Stimulated activated CD8-positive, alpha-beta memory T cell treated with anti-CD3 and anti-CD28 coated beads, Interleukin-4, amount 100 ng/mL, for 1 hour (primary cell): ENCODE data around the gene NGEF.

Source experiments
- DNase-seq, 2 donors: peaks; one replicate each; pipeline ENCODE4 v3.0.0-alpha.2; 2020; ENCODE audit warnings: low read depth in 2 of 2, low spot score in 1 of 2

NGEF gene

DNA sequence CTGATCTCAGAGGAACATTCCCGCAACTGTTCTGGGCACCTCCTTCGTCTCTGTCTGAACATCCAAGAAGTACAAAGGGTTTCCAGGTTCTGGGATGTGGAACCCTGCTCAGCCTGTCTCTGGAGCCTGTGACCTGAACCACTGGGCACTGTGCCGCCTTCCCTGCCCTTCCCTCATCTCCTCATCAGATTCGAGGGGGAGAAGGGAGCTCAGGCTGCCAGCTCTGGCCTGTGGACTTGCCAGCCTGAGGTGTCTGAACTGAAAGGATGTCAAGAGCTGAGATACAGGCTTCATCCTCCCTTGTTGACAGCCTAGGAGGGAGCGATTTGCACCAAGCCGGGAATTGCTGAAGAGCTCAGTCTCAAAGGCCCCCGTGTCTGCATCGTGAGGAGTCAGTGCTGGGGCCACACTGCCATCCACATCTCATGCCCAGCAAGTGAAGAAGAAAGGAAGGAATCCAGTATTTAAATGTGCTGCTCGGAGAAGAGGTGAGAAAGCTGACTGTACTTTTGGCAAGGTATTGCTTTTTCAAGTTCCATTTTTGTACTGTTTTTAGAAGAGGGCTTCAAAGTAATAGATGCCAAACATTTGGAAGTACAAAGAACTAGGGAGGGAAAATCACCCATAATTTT is 32.0 kb upstream of the NGEF start:
- no peak for DNase-seq

DNA sequence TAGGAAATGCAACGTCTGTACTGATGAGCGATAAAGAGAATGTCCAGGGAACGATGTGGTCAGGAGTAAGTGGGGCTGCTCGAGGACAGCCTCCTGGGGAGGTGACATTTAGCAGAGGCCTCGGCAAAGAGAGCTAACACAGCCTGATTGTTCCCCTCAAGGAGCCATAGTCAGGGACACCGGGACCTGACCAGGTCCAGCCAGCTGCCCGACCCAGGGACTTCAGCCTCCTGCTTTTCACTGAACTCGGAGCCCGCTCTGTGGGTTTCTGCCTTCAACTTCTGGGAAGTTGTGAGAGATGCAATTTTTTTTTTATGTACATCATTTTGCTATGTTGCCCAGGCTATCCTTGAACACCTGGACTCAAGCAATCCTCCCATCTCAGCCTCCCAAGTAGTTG is 29.5 kb upstream of the NGEF start:
- DNase-seq: no peak

DNA sequence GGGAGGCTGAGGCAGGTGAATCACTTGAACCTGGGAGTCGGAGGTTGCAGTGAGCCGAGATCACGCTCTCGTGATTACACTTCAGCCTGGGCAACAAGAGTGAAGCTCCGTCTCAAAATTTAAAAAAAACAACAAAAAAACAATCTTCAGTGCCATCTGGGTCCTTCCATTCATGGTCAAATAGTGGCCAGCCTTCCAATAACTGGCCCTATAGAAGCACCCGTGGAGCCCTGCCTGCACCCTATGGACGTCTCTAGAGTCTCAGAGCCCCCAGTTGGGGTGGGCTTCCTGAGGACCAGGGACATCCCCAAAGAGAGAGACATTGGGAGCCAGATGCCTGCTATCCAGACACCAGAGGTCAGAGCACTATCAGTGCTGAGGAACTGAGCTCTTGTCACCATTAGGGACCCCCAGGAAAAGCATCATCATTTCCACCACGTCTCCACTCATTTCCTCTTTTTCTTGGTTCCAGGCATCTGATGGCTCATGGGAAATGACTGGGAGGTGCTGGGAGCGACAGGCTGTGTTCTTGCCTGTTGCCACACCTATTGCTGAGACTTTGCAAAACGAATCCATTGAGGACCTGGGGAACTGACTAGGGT is 28.8 kb upstream of the NGEF start:
- no peak for DNase-seq

DNA sequence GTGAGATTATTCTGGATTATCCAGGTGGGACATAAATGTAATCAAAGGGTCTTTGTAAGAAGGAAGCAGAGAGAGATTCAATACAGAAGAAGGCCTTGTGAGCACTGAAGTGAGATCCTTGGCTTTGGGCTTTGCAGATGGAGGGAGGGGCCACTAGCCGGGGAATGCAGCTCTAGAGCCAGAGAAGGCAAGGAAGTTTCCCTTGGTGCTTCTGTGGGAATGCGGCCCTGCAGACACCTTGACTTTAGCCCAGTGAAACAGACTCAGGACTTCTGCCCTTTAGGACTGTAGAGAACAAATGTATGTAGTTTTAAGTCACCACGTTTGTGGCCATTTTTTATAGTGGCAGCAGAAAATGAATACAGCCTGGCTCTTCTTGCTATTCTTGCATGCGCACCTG is 27.5 kb upstream of the NGEF start:
- DNase-seq: no peak

DNA sequence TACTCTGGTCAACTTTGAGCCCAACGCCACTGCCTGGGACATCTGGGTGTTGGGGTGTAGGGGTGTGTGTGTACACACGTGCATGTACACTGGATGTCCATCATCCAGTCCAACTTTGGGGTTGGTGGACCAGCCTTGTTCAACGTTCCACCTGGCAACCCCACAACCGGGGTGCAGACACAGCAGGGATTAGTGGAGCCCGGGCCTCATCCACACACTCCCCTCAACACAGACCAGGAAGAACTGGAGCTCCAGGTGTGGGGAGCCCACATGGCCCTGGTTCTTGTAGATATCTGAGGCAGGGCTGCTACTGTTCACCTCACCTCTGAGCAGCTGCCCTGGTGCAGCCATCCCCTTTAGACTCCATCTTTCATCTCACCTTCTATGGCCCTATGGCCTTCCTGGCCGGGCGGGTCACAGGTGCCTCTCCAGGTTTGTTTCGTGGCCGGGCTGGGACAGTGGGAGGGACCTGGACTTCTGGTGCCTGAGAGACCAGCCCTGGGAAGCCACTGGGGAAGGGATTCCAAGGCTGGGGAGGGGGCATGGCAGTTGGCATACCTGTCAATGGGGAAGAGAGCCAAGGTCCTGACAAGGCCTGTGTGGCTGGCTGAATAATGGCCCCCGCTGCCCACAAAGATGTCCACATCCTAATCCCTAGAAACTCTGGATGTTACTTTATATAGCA is 26.9 kb upstream of the NGEF start:
- no peak for DNase-seq

DNA sequence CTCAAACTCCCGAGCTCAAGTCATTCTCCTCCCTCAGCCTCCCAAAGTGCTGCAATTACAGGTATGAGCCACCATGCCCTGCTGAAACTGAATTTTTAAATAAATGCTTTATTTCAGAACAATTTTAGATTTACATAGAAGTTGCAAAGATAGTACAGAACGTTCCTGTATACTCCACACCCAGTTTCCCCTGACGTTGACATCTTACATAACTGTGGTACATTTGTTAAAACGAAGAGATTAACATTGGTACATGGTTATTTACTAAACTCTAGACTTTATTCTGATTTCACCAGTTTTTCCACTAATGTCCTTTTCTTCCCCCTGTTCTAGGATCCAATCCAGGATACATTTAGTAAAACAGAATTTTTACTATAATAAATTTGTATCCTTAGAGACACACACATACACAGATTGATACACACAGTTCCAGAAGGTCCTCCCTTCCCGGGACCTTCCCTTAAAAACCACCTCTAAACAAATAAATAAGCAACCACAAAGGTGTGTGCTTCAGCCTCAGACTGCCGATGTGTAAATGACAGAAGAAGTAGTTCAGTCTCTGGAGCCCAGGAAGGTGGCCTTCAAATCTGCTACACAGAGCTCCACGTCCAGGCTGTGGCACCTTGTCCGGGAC is 26.3 kb upstream of the NGEF start:
- no peak for DNase-seq

DNA sequence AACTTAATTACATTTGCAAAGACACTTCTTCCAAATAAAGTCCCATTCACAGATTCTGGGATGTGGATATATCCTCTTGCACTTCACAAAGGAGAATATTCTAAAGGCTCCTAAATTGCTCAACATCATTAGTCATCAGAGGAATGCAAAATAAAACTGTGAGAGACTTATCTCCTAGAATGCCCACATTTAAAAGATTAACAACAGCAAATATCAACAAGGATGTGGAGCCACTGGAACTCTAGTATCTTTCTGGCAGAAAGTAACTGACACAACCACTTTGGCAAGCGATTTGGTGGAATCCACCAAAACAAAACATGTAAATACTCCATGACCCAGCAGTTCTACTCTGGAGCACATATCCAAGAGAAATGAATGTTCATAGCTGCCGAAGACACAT is 24.0 kb upstream of the NGEF start:
- no peak for DNase-seq

DNA sequence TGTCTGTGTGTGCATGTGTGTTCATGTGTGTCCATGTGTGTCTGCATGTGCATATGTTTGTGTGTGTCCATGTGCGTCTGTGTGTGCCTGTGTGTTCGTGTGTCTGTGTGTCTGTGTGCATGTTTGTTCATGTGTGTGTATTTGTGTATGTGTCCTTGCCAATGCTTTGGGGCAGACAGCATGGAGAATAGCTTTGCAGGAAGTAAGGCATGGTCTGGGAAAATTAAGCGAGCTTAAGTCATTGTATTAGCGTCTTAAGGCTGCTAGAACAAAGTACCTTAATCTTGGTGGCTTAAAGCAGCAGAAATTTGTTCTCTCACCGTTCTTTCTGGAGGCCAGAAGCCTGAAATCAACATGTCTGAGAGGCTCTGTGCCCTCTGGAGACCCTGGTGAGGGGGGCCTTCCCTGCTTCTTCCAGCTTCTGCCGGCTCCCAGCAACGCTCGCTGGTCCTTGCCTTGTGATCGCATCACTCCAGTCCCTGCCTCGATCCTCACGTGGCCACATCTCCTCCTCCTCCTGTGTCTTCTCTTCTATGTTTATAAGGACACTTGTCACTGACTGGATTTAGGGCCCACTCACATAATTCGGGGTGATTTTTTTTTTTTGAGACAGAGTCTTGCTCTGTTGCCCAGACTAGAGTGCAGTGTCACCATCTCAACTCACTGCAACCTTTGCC is 23.2 kb upstream of the NGEF start:
- no peak for DNase-seq

DNA sequence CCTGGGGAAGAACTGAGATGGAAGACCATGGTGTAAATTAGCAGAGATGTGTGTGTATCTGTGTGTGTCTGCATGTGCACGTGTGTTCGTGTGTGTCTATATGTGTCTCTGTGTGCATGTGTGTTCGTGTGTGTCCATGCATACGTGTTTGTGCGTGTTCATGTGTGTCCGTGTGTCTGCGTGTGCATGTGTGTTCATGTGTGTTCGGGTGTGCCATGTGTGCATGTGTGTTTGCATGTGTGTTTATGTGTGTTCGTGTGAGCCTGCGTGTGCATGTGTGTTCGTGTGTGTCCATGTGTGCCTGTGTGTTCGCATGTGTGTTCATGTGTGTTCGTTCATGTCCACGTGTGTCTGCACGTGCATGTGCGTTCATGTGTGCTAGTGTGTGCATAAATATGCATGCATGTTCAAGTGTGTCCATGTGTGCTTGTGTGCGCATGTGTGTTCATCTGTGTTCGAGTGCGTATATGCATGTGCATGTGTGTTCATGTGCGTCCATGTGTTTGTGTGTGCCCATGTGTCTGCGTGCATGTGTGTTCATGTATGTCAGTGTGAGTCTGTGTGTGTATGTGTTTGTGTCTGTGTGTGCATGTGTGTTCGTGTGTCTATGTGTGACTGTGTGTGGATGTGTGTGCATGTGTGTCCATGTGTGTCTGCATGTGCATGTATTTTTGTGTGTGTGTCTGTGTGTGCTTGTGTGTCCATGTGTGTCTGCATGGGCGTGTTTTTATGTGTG is 22.5 kb upstream of the NGEF start:
- no peak for DNase-seq

DNA sequence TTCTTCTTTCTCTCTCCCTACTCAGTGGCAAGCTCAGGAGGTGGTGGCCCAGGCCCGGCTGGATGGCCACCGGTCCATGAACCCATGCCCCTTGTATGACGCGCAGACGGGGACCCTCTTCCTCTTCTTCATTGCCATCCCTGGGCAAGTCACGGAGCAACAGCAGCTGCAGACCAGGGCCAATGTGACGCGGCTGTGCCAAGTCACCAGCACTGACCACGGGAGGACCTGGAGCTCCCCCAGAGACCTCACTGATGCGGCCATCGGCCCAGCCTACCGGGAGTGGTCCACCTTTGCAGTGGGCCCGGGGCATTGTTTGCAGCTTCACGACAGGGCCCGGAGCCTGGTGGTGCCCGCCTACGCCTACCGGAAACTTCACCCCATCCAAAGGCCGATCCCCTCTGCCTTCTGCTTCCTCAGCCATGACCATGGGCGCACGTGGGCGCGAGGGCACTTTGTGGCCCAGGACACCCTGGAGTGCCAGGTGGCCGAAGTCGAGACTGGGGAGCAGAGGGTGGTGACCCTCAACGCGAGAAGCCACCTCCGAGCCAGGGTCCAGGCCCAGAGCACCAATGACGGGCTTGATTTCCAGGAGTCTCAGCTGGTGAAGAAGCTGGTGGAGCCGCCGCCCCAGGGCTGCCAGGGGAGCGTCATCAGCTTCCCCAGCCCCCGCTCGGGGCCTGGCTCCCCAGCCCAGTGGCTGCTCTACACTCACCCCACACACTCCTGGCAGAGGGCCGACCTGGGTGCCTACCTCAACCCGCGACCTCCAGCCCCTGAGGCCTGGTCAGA is 21.2 kb upstream of the NGEF start:
- DNase-seq: no peak

DNA sequence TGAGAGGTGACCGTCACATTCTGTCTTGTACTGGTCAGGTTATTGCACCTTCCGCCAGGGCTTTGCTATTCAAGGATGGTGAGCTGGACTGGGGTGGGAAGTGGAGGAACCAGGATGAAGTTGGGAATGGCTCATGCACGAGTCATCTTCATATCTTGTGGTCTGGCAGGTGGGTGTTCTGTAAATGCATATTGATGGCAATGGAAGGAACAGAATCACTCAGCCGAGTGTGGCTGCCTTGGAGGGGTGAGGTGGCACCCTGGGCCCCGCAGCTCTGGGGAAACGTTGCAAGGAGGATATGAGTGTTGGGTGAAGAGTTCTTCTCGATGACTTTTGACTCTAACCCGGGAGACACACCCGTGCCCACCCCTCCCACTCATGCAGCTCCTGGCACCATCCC is 20.6 kb upstream of the NGEF start:
- no peak for DNase-seq

DNA sequence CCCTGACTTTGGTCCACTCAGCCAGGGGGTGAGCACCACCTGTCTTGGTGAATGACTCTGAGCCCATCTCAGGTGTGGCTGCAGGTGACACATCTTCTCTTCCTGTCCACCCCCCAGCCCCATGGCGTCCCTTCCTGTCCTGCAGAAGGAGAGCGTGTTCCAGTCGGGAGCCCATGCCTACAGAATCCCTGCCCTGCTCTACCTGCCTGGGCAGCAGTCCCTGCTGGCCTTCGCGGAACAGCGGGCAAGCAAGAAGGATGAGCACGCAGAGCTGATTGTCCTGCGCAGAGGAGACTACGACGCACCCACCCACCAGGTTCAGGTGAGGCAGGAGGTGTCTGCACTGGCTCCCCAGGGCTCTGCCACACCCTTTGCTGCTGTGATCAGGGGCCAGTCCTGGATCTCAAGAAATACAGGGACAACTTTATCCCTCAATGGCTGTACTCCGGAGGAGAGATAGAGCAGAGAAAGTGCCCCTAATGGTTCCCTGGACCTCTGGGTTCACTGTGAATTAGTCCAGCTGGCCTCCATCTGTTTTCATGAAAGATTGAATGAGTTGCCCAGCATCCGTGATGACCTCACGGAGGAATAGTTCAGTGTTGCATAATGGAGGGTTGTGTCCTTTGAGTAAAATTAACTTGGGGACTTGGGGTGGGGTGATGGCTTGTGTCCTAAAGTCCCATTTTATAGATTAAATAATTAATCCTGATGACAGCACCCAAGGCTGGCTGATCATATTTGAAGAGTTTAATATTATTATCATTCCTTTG is 19.7 kb upstream of the NGEF start, which contains the start of gene NEU2:
Gene NEU2, plus strand, starts transcription at position 122 of the 770 bp plus-strand sequence. Its CDS starts 0 bp downstream, at position 122.
- DNase-seq: no peak

DNA sequence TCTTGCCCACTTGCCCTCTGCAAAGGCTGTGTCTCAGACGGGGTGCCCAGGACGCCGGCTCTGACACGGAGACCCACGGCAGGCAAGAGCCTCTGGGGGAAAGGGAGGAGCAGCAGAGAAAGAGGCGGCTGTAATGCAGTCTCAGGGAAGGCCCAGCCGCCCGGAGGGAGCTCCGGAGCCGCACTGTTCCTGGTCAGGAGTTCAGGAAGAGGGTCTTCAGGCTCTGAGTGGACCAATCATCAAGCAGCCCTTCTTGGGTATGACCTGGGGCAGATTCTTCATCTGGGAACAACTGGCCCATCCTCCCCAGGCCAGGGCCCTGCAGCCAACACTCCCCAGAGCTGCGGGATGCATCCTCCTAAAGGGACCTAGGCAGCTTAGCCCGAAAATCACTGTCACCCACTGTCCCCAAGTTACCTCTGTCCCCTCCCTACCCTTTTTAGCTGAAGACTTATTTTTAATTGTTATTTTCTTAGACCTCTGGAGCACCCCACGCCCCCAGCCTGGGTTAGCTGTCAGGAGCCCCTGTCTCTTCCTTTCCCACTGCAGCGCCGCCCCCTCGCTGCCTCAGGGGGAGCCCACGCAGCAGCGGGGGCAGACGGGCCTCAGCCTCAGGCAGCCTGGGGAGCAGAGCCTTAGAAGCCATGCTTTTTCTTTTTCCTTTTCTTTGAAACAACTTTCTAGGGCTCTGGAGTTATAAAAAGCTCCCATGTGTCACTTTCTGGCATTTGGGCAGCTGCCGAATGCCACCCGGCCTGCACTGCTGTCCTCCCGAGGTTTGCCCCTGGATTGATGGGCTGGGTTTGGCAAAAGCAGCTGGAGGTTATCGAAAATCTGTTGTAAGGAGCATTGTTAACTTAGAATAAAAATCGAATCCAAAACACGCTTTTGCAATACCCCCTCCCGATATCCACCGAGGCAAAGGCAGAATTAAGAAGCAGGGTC is 18.8 kb upstream of the NGEF start:
- no peak for DNase-seq

DNA sequence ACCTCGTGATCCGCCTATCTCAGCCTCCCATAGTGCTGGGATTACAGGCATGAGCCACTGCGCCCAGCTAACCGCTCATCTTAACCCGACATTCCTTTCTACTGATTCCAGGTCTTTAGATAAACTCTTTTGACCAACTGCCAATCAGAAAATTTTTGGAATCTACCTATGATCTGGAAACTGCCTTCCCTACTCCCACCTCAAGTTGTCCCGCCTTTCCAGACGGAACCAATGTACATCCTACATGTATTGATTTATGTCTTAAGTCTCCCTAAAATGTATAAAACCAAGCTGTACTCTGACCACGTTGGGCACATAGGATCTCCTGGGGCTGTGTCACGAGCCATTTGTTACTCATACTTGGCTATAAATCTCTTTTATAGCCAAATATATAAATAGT is 16.3 kb upstream of the NGEF start:
- DNase-seq: no peak

DNA sequence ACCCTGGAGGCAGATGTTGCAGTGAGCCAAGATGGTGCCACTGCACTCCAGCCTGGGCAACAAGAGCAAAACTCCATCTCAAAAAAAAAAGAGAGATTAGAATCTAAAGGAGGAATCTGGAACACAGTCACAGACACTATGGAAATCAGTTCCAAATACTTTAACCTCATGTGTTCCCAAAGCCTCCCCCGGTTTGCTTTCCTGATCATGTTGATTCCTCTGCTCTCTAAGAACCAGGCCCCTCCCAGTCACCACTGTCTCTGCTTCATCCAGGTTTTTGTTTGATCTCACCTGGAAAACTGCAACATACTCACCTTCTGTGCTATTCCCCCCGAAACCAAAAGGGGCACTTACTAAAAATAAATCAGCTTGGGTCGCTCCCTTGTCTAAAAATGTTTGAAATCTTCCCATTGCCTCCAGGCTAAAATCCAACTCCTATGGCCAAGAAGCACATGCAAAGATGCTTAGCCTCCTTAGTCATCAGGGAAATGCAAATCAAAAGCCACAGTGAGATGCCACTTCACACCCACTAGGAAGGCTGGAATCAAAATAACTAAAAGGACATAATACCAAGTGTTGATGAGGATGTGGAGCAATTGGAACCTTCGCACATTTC is 13.2 kb upstream of the NGEF start:
- DNase-seq: no peak

DNA sequence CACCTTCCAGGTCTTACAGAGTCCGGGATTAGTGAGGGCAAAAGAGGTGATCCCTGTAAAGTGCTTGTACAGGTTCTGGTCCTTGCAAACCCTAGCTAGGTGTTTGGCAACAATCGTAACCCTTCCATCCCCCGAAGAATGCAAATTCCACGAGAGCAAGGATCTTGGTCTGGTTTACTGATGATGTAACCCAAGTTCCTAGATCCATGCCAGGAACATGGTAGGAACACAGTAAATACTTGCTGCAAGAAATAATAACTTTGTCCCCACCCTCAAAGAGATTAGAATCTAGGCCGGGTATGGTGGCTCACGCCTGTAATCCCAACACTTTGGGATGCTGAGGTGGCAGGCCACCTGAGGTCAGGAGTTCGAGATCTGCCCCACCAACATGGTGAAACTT is 12.7 kb upstream of the NGEF start:
- DNase-seq: no peak

DNA sequence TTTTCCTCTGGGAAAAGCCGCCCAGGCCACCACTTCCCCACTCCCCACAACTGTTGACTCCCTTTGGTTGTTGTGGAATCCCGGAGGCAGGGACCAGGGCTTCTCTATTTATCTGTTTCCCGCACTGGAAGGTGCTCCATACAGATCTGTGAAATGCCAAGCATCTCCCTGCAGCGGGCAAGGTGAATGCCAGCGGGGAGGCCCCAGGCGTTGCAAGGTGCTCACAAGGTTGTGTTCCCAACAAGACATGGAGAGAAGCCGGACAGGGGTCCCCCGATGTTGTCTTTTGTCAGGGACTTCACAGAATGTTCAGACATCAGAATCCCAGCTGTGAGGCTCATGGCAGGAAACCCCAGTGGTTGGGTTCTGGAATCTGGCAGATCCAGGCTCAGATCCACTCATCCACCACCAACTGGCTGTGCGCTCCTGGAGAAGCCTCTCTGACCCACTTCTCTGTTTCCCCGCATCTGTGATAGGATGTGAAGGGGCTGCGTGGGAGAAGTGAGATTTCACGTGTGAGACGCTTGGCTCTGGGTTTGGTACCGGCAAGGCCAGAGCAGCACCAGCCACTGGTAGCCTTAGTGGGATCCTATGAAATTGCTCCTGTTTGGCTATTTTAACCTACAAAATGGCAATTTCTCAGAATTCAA is 10.8 kb upstream of the NGEF start:
- no peak for DNase-seq
